GM12878 (cell line): Measurements from ENCODE around the gene CEP131. TPM values are rescaled to one million over a fixed set of nuclear protein-coding genes. Genes with fewer than 3 reads are reported as not detected.
A peak's percentile ranks its signal among the peaks of the same experiment; 100 is the strongest.

Experiments
- CEBPB ChIP-seq, 2 experiments: fragments of 150-350 bp in 1 of 2; IDR thresholded peaks; 2 replicates each; pipeline ENCODE4 v1.6.1; 2012 to 2014; ENCODE audit warnings: low read depth in 2 of 2, low read length in 2 of 2, borderline replicate concordance in 1 of 2, inconsistent platforms in 1 of 2
- DPF2 ChIP-seq: fragments of 450-650 bp; IDR thresholded peaks from 2 replicates; pipeline ENCODE4 v1.6.1; 2017; ENCODE audit warnings: mild to moderate bottlenecking
- GATAD2B ChIP-seq: fragments of 450-650 bp; conservative IDR thresholded peaks from 2 replicates; pipeline ENCODE4 v1.6.1; 2017; ENCODE audit warnings: low read depth, mild to moderate bottlenecking, moderate library complexity
- HDGF ChIP-seq: fragments of 450-650 bp; IDR thresholded peaks from 2 replicates; pipeline ENCODE4 v1.6.1; 2016; ENCODE audit warnings: antibody characterized with exemption
- MYC ChIP-seq: IDR thresholded peaks from 2 replicates; pipeline ENCODE4 v1.6.1; 2011; ENCODE audit warnings: mild to moderate bottlenecking, low read length, moderate library complexity, inconsistent platforms; ENCODE audit not compliant: insufficient read depth, insufficient replicate concordance, insufficient read length, severe bottlenecking
- NFYB ChIP-seq: IDR thresholded peaks from 2 replicates; pipeline ENCODE4 v1.6.1; 2011; ENCODE audit warnings: low read depth, mild to moderate bottlenecking, low read length, improper control_type of control experiment, moderate library complexity; ENCODE audit not compliant: insufficient read depth
- NR2F1 ChIP-seq: fragments of 450-650 bp; conservative IDR thresholded peaks from 2 replicates; pipeline ENCODE4 v1.6.1; 2017; ENCODE audit warnings: mild to moderate bottlenecking
- RBBP5 ChIP-seq: fragments of 200-600 bp; sonication (generic); conservative IDR thresholded peaks from 2 replicates; pipeline ENCODE4 v1.6.1; 2016
- RELB ChIP-seq: fragments of 450-650 bp; IDR thresholded peaks from 2 replicates; pipeline ENCODE4 v1.6.1; 2017; ENCODE audit warnings: low read depth, mild to moderate bottlenecking, moderate library complexity
- SP1 ChIP-seq: IDR thresholded peaks from one replicate; pipeline ENCODE4 v1.6.1; 2011; ENCODE audit warnings: low read depth, low read length
- STAT3 ChIP-seq: IDR thresholded peaks from 2 replicates; pipeline ENCODE4 v1.6.1; 2011; ENCODE audit warnings: low read depth, low read length, improper control_type of control experiment
- TCF12 ChIP-seq: IDR thresholded peaks from 2 replicates; pipeline ENCODE4 v1.6.1; 2011; ENCODE audit warnings: low read depth, mild to moderate bottlenecking, low read length
- polyA plus RNA-seq, 11 experiments: library from polyadenylated mRNA; depleted of rRNA in 4 of 11; unstranded in 6 of 11; stranded (reverse) in 5 of 11; fragments of >200 nt; fragmentation: Nextera tagmentation in 4 of 11; fragmentation: Illumina TruSeq in 1 of 11; extraction: Ambion mirVana in 4 of 11; extraction: Trizol in 1 of 11; gene quantifications; 1 replicate in 1 of 11; 2 replicates in 10 of 11; pipeline versions ENCODE4 v1.2.1 to v1.2.3, GENCODE V29; 2011 to 2016; ENCODE audit warnings: inconsistent platforms in 2 of 11, missing spikeins in 2 of 11, low read depth in 1 of 11
- total RNA-seq, 4 experiments: library from RNA; depleted of rRNA in 3 of 4; stranded (reverse); fragments of >200 nt in 3 of 4; fragmentation: Illumina TruSeq in 1 of 4; extraction: Trizol in 1 of 4; gene quantifications; 2 replicates each; pipeline versions ENCODE4 v1.2.1 to v1.2.3, GENCODE V29; 2013 to 2021
- TF ChIP-seq, protein P1 (sequence below): IDR thresholded peaks from 2 replicates; pipeline ENCODE4 v1.6.1; 2012; ENCODE audit warnings: low read depth, low read length, improper control_type of control experiment

Gene CEP131
- total and polyA plus RNA-seq, 10 of the 15 experiments (the other 5 are each of a cell fraction or from before 2014, with no cell fraction given): 0.05 to 17.3 (median 6.7) TPM

DNA sequence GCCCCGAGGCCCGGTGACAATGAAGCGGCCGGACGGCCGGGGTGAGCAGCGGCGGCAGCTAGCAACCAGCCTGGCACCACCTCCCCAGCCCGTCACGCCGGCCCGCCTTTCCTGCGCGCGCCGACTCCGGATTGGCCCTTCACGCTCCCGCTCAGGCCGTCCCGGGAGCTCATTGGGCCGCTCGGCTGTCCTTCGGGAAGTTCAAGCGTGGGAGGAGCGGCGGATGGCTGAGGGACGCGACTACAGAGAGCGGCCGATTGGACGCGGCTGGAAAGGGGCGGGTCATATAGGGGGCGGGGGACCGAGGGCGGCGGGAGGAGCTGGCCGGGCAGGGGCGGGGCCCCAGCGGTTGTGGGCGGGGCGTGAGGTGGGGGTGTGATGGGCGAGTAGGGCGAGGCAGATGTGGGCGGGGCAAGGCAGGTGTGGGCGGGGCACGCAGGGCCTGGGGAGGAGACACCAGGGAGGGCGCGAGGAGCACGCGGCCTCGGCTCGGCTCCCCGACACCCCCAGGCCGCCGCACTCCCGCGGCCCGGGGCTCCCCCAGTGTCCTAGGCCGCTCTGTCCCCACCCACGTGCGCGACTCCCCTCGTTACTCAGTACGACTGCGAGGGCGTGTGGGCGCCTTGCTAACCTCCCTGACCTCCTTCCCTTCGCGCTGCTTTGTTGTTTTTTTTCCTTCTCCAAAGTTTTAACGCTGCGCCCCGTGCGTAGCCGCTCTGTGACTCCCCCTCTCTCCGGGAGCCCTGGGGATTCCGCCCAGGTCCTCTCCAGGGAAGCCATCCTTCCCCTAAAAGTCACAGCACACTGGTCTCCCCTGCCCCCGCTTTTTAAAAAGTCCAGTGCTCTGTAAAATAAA is at the start of gene CEP131 (continued):
- TF ChIP-seq, protein P1, sequence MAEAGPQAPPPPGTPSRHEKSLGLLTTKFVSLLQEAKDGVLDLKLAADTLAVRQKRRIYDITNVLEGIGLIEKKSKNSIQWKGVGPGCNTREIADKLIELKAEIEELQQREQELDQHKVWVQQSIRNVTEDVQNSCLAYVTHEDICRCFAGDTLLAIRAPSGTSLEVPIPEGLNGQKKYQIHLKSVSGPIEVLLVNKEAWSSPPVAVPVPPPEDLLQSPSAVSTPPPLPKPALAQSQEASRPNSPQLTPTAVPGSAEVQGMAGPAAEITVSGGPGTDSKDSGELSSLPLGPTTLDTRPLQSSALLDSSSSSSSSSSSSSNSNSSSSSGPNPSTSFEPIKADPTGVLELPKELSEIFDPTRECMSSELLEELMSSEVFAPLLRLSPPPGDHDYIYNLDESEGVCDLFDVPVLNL: peak; percentile 81
- TF ChIP-seq DPF2: peak; percentile 98
- TF ChIP-seq SP1: peak; percentile 99
- TF ChIP-seq TCF12: 0 out of 2 replicates have a peak, but pooled peaks have one; percentile 27
- peak; percentile 90 for TF ChIP-seq NR2F1
- TF ChIP-seq MYC: peak; percentile 38
- no peak for TF ChIP-seq RBBP5
- TF ChIP-seq STAT3: no peak
- 0 out of 2 replicates have a peak, but pooled peaks have one; percentile 25 for TF ChIP-seq RELB
- peak; percentile 93 for TF ChIP-seq NFYB
- TF ChIP-seq CEBPB (IDR thresholded peaks at IDR 0.05; ENCODE audit: borderline replicate concordance in 1 of 2, low read depth in 2 of 2, low read length in 2 of 2): 0 out of 4 replicates have a peak, but pooled peaks of 1 of the 2 experiments have one; percentile 7
- TF ChIP-seq GATAD2B: peak; percentile 57
- TF ChIP-seq HDGF: no peak; the same call in 1 of the 2 replicates
